22Rv1 (cell line): Measurements from ENCODE around the gene KIF3B.
"Not testable (repeated sequence)": the region's sequence is repeated elsewhere in the genome, so short reads cannot be mapped to it uniquely, and the experiment has no call there.

Experiments
- ZFX ChIP-seq: fragments of 450-650 bp; IDR thresholded peaks from 2 replicates; pipeline ENCODE4 v1.6.1; 2017; ENCODE audit warnings: antibody characterized with exemption, borderline replicate concordance
- TF ChIP-seq, protein P1 (sequence below): fragments of 450-650 bp; IDR thresholded peaks from 2 replicates; pipeline ENCODE4 v1.5.1; 2017; ENCODE audit warnings: mild to moderate bottlenecking

DNA sequence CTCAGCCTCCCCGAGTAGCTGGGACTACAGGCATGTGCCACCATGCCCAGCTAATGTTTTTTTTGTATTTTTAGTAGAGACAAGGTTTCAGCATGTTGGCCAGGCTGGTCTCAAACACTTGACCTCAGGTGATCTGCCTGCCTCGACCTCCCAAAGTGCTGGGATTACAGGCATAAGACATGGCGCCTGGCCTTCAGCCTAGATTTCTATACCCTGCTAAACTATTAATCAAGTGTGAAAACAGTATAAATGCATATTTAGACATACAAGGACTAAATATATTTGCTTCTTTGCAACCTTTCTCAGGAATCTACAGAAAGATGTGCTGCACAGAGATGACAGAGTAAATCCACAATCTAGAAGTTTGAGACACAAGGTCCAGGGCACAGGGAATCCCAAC is 2.3 kb upstream of the KIF3B start:
- TF ChIP-seq ZFX: not testable (repeated sequence)
- TF ChIP-seq, protein P1, sequence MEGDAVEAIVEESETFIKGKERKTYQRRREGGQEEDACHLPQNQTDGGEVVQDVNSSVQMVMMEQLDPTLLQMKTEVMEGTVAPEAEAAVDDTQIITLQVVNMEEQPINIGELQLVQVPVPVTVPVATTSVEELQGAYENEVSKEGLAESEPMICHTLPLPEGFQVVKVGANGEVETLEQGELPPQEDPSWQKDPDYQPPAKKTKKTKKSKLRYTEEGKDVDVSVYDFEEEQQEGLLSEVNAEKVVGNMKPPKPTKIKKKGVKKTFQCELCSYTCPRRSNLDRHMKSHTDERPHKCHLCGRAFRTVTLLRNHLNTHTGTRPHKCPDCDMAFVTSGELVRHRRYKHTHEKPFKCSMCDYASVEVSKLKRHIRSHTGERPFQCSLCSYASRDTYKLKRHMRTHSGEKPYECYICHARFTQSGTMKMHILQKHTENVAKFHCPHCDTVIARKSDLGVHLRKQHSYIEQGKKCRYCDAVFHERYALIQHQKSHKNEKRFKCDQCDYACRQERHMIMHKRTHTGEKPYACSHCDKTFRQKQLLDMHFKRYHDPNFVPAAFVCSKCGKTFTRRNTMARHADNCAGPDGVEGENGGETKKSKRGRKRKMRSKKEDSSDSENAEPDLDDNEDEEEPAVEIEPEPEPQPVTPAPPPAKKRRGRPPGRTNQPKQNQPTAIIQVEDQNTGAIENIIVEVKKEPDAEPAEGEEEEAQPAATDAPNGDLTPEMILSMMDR: not testable (repeated sequence)
